GM18517 (cell line): ENCODE data around the gene OSBPL6.
"Not testable (repeated sequence)": the region's sequence is repeated elsewhere in the genome, so short reads cannot be mapped to it uniquely, and the experiment has no call there.

ENCODE experiments used
- ATAC-seq: cut with Tn5 transposase; IDR thresholded peaks from one replicate; pipeline ENCODE4 v1.9.1; 2021; ENCODE audit warnings: mild to moderate bottlenecking, moderate library complexity; ENCODE audit not compliant: unreplicated experiment

Gene OSBPL6

DNA sequence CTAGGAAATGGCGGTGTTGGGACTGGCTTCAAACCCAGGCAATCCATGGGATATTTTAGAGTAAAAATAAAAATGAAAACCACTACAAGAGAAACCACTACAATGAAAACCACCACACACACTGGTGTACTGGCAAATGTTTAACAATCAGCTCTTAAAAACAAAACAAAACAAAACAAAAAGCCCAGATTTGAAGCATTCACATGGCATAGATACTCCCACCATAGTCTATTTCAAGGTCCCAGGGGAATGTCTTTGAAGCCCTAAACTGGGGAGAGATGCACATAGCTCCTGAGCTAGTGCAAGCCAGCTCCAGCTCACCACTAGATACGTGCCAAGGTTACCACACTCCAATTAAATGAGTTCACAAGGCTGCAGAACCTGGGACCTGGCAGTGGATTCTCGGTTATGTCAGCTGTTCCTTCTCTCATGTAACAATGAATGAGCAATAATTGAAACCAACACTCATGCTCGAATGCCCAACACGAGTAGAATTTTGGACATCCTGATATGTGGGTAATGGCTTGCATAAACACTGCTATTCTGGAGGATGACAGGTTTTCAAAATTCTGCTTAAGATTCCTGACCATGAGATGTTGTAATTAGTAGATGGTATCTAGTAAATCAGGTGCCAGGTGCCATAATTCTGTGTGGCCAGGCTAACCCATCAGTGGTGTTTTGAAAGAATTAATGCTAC, 102.2 kb downstream of the OSBPL6 start:
- no peak for ATAC-seq

DNA sequence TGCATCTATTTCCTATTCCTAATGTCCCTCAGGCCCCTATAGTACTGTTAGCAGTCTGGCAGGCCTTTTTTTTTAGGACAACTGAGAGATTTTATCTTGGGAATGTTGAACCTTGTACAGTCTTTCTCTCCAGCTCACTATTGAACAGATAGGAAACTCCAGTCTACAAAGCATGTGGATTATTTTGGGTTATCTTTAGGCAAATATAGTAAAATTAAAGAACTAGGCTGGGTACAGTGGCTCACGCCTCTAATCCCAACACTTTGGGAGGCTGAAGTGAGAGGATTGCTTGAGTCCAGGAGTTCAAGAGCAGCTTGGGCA, 102.7 kb downstream of the OSBPL6 start:
- no peak for ATAC-seq

DNA sequence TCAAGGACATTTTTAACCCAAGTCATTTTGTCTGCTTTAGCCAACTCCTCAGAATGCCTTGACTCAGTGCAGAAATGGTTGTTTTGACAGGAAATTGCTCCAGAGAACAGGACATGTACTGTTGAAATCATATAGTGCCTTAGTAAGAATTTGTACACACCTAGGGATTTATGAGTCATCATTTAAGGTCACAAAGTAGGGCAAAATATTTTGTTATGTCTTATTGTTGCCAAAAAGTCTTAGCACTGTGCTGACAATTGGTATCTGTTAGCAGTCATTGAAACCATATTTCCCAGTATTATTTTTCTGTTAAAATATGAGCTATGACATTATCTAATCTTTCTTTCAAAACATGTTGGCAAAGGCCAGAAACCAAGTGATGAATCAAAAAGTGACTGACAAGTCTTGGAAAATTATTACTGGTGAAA, 104.5 kb downstream of the OSBPL6 start:
- no peak for ATAC-seq

- no peak for ATAC-seq
These were observed 107.4 kb downstream of the OSBPL6 start for GRCh38 chr2:178301649-178302238.

GRCh38 chr2:178304333-178304732, 110.0 kb downstream of the OSBPL6 start:
- ATAC-seq = no peak

GRCh38 chr2:178306352-178307073, 112.2 kb downstream of the OSBPL6 start:
- ATAC-seq = peak; percentile 87

GRCh38 chr2:178307650-178308049, 113.3 kb downstream of the OSBPL6 start:
- ATAC-seq = no peak

DNA sequence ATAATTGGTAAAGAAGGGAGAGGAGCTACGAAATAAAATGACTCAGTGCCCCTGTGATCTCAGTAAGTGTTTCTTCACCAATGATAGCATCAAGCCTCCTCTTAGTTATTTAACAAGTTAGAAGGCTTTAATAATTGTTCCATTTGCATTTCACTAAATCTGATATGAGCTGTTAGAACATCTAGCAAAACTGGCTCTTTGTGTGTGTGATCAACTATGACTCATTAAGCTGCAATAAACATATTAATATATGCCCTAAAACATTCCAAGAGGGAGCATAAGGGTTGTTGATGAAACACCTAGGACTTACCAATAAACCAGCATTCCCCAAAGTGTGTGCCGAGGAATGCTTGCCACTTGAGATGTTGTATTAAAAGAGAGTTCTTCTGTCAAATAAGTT, 115.2 kb downstream of the OSBPL6 start:
- ATAC-seq = no peak

- no peak for ATAC-seq
These were observed 120.8 kb downstream of the OSBPL6 start for GRCh38 chr2:178315078-178315477.

GRCh38 chr2:178315488-178315948, 121.2 kb downstream of the OSBPL6 start:
- no peak for ATAC-seq

DNA sequence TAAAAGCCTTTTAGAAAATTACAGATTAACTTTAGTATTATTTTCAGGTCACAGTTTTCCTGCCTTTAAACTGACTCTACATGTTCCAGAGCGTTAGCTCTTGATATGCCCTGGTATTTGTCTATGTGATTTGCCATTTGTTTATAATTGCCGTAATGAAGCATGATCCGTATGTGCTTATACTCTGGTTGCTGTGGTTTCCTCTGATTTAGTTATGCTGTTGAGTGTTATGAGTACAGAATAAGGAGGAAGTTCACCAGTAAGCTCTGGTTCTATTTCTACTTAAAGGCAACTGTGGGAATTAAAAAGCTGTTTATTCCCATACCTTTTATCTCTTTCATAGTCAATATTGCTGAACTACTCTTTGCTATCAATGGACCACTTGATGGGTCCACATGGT, 123.5 kb downstream of the OSBPL6 start:
- ATAC-seq = no peak

GRCh38 chr2:178320011-178320585, 125.8 kb downstream of the OSBPL6 start:
- no peak for ATAC-seq

DNA sequence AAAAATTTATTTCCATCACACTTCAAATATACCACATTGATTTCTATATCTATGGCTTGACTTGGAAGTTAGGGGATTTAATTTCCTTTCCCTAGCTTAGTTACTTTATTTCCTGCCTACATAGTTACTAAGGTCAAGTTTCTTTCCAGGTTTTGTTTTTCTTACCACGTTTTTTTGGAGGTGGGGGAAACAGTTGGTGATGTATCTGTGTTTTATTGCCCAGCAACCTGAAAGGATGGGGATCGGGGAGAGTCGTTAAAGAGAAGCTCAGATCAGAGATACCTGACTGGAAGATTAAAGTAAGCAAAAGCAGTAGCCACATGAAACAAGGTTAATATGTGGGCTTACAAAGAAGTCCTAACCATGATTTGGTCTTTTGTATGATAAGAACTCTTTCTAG, 127.8 kb downstream of the OSBPL6 start:
- ATAC-seq = no peak

DNA sequence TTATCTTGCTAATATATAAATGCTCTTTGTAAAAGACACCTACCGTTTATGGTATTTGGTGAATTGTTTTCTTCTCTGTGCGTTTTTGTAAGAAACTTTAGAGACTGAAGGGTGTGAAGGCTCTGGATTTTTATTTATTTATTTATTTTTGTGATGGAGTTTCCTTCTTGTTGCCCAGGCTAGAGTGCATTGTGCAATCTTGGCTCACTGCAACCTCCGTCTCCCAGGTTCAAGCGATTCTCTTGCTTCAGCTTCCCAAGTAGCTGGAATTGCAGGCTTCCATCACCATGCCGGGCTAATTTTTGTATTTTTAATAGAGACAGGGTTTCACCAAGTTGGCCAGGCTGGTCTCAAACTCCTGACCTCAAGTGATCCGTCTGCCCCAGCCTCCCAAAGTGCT, 129.0 kb downstream of the OSBPL6 start:
- ATAC-seq = not testable (repeated sequence)

DNA sequence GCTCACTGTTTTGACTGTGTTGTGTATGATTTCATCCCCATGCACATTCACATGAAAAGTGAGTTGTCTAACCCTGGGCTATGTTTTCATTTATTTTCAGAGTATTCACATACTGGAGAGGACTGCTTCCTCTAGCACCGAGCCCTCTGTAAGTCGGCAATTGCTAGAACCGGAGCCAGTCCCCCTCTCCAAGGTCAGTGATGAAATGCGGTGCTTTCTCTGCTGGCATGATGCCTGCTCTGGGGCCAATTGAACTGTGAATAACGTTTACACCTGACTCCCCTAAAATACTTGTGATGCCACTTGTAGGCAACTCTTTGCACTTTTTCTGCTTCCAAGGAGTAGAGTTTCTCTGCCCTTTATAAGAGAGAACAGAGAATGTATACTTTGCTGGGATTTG, 129.8 kb downstream of the OSBPL6 start:
- ATAC-seq = no peak

- no peak for ATAC-seq
These were observed 131.0 kb downstream of the OSBPL6 start for GRCh38 chr2:178325268-178325667.

- ATAC-seq = no peak
These were observed 133.2 kb downstream of the OSBPL6 start for GRCh38 chr2:178327516-178327915.

- no peak for ATAC-seq
These were observed 133.7 kb downstream of the OSBPL6 start for GRCh38 chr2:178328037-178328436.

DNA sequence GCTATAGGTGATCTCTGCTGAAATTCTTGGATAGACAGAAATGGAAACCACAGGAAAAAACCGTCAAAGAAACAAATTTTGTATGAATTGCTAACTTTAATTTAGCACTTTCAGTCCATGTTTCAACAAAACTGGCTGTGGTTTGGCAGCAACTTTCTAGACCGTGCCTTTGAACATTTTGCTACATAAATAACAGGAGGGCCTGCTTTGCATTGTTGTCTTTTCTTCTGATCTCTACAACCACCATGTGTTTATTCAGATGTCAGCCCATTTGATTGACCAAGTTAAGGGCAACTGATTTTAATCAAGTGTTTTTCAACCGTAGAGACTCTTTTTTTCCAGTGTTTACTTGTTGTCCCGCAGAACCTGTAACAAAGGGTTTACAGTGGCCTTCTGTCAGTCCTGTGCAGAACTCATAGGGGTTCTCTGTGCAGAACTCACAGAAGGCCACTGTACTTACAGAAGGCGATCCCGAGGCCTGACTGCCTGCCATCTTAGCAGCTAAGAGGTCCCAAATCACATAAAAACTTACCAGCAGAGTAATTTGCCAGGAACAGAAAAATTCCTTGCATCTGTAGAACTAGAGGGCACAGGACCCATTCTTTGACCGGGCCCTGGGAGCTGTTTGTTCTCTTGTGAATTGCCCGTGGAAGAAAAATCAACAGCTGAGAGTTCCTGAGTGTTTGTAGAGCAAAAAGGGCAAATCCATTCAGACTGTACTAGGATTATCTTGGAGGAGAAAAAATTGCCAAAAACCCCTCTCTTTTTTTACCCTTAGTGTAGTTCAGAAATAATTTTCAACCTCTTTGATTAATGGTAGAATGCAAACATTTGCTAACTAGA, 136.1 kb downstream of the OSBPL6 start:
- no peak for ATAC-seq

GRCh38 chr2:178331474-178332432, 137.4 kb downstream of the OSBPL6 start:
- ATAC-seq = no peak
